ENCODE results near the gene EGFR. TPM values are rescaled to one million over a fixed set of nuclear protein-coding genes. Genes with fewer than 3 reads are reported as not detected.

The EGFR gene
- total RNA-seq, 4 donors from 2014 or later, result 87.2 to 124 (median 94.5) TPM

- TF ChIP-seq CTCF (IDR thresholded peaks at IDR 0.05), result no peak
- no peak for ATAC-seq (ENCODE audit: low FRiP score)
- DNase-seq (ENCODE audit: low spot score), result no peak
Observed at GRCh38 chr7:54991341-54991740, 27.5 kb upstream of the EGFR start.

DNA sequence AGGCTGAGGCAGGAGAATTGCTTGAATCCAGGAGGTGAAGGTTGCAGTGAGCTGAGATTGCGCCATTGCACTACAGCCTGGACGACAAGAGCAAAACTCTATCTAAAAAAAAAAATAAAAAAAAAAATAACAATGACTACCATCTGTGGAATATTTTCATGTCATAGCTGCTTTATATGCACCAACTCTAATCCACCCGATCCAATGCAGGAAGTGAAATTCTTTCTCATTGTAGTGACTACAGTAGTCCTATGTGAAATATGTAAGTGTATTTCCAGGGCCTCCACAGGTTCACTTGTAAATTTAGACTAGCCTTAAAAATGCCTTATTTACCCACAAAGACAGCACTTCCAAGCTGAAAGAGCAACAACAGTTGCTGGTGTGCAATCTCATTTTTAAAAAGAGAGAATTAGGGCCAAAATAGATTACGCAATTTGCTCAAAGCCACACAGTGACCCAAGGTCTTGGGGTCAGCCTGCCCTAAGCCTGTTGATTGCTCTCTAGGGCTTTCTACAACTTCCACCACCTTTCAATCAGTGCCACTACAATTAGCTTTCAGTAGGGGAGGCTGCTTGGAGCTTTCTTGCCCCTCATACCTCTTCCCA is 25.8 kb upstream of the EGFR start:
- ATAC-seq (ENCODE audit: low FRiP score) (no peak), DNase-seq (ENCODE audit: low spot score) (no peak)
- no peak for TF ChIP-seq CTCF (IDR thresholded peaks at IDR 0.05)

DNA sequence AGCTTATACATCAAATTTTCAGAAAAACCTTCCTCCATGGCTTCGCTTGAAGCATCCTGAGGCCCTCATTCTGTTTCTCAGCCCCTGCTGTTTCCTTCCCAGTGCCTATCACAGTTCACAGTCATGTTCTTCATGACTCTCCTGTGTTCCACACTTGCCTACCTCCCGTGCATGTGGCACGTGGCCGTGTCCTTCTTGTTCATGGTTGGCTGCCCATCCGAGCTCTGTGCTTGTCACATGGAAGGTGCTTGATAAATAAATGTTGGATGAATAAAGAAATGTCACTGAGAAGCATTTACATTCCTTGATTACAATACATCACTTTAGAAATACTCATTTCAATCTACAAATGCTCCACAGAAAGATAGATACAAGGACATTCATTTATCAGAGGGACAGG is 23.7 kb upstream of the EGFR start:
- no peak for TF ChIP-seq CTCF (IDR thresholded peaks at IDR 0.05)
- no peak for ATAC-seq (ENCODE audit: low FRiP score)
- DNase-seq (ENCODE audit: low spot score), result no peak

GRCh38 chr7:54995610-54996363 is 23.0 kb upstream of the EGFR start:
- TF ChIP-seq CTCF (IDR thresholded peaks at IDR 0.05), result no peak
- ATAC-seq (ENCODE audit: low FRiP score) (no peak), DNase-seq (ENCODE audit: low spot score) (no peak)

DNA sequence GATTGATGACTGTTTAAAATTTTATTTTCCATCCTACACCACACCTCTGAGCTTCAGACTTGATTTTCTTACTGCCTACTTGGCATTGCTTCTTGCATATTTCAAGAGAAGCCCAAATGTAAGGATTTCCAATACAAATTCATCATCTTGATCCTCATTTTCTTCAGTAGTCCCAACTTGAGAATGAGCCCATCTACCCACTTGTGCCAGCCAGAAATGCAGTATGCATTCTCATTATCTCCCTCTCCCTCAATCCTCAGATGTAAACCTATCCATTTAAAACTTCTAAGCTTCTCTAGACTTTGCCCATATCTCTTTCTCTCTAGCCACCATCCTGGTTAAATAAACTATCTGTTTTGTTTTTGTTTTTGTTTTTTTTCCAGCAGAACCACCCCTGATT is 22.4 kb upstream of the EGFR start:
- ATAC-seq (ENCODE audit: low FRiP score), result no peak
- TF ChIP-seq CTCF (IDR thresholded peaks at IDR 0.05), result no peak

GRCh38 chr7:55004579-55004978 is 14.2 kb upstream of the EGFR start:
- no peak for ATAC-seq (ENCODE audit: low FRiP score)
- TF ChIP-seq CTCF (IDR thresholded peaks at IDR 0.05), result no peak
- DNase-seq (ENCODE audit: low spot score), result no peak

More for the DNA sequence above, 22.4 kb upstream of the EGFR start:
- no peak for DNase-seq (ENCODE audit: low spot score)

Data from omental fat pad (tissue), 4 donors.